Liver (tissue), 9 donors: ENCODE data around the gene PLA2G4B. TPM values are rescaled to one million over a fixed set of nuclear protein-coding genes. Genes with fewer than 3 reads are reported as not detected.

Source experiments
- DNase-seq: peaks from one replicate; pipeline ENCODE4 v3.0.0-alpha.2; 2017; ENCODE audit warnings: low spot score
- H3K27ac ChIP-seq, 2 donors: one replicate each; pipeline ENCODE4 v1.7.0; 2013; ENCODE audit warnings: inconsistent platforms in 2 of 2, low read length in 2 of 2, control low read depth in 1 of 2, low read depth in 1 of 2, mild to moderate bottlenecking in 1 of 2
- H3K27me3 ChIP-seq, 4 donors: one replicate each; pipeline versions ENCODE4 v1.6.1 to v1.7.0; 2013; ENCODE audit warnings: low read length in 3 of 4, inconsistent platforms in 1 of 4, mild to moderate bottlenecking in 1 of 4, moderate library complexity in 1 of 4; ENCODE audit not compliant: control insufficient read depth in 4 of 4, insufficient read depth in 4 of 4
- H3K36me3 ChIP-seq, 4 donors: one replicate each; pipeline versions ENCODE4 v1.6.1 to v1.7.0; 2013; ENCODE audit warnings: low read length in 3 of 4, mild to moderate bottlenecking in 3 of 4, low read depth in 1 of 4, moderate library complexity in 1 of 4; ENCODE audit not compliant: control insufficient read depth in 4 of 4, insufficient read depth in 3 of 4
- H3K4me1 ChIP-seq, 4 donors: one replicate each; pipeline versions ENCODE4 v1.6.1 to v1.7.0; 2013; ENCODE audit warnings: low read length in 3 of 4, mild to moderate bottlenecking in 3 of 4, moderate library complexity in 1 of 4; ENCODE audit not compliant: control insufficient read depth in 4 of 4, insufficient read depth in 4 of 4
- H3K4me3 ChIP-seq, 3 donors: one replicate each; pipeline versions ENCODE4 v1.6.1 to v1.7.0; 2013; ENCODE audit warnings: low read length in 3 of 3, control low read depth in 1 of 3, low read depth in 1 of 3, mild to moderate bottlenecking in 1 of 3
- H3K9ac ChIP-seq, 2 donors: one replicate each; pipeline ENCODE4 v1.7.0; 2013; ENCODE audit warnings: low read length in 2 of 2, mild to moderate bottlenecking in 2 of 2, moderate library complexity in 2 of 2, control low read depth in 1 of 2, low read depth in 1 of 2
- H3K9me3 ChIP-seq, 4 donors: one replicate each; pipeline versions ENCODE4 v1.6.1 to v1.7.0; 2013; ENCODE audit warnings: low read length in 3 of 4; ENCODE audit not compliant: control insufficient read depth in 4 of 4
- ATF3 ChIP-seq: IDR thresholded peaks from 2 replicates; pipeline ENCODE4 v1.6.1; 2016; ENCODE audit warnings: antibody characterized with exemption
- EGR1 ChIP-seq, 2 donors: IDR thresholded peaks; 2 replicates each; pipeline ENCODE4 v1.6.1; 2016 to 2018; ENCODE audit warnings: antibody characterized with exemption in 2 of 2, low read depth in 2 of 2
- FOXA1 ChIP-seq: IDR thresholded peaks from 2 replicates; pipeline ENCODE4 v1.6.1; 2016; ENCODE audit warnings: antibody characterized with exemption
- GABPA ChIP-seq, 2 donors: IDR thresholded peaks in 1 of 2; conservative IDR thresholded peaks in 1 of 2; 2 replicates each; pipeline ENCODE4 v1.6.1; 2016; ENCODE audit warnings: antibody characterized with exemption in 2 of 2, mild to moderate bottlenecking in 1 of 2, moderate library complexity in 1 of 2
- HNF4A ChIP-seq, 2 donors: conservative IDR thresholded peaks; 2 replicates each; pipeline ENCODE4 v1.6.1; 2016; ENCODE audit warnings: antibody characterized with exemption in 2 of 2, mild to moderate bottlenecking in 2 of 2
- HNF4G ChIP-seq: IDR thresholded peaks from 2 replicates; pipeline ENCODE4 v1.6.1; 2016; ENCODE audit warnings: antibody characterized with exemption
- JUND ChIP-seq, 2 donors: IDR thresholded peaks; 2 replicates each; pipeline ENCODE4 v1.6.1; 2016; ENCODE audit warnings: antibody characterized with exemption in 2 of 2
- MAX ChIP-seq: IDR thresholded peaks from 2 replicates; pipeline ENCODE4 v1.6.1; 2016; ENCODE audit warnings: antibody characterized with exemption
- NR2F2 ChIP-seq: IDR thresholded peaks from 2 replicates; pipeline ENCODE4 v1.6.1; 2016; ENCODE audit warnings: antibody characterized with exemption
- RAD21 ChIP-seq, 2 donors: IDR thresholded peaks; 2 replicates each; pipeline ENCODE4 v1.6.1; 2016; ENCODE audit warnings: antibody characterized with exemption in 2 of 2, mild to moderate bottlenecking in 2 of 2
- REST ChIP-seq: IDR thresholded peaks from 2 replicates; pipeline ENCODE4 v1.6.1; 2016; ENCODE audit warnings: antibody characterized with exemption, mild to moderate bottlenecking
- TAF1 ChIP-seq: conservative IDR thresholded peaks from 2 replicates; pipeline ENCODE4 v1.6.1; 2016; ENCODE audit warnings: antibody characterized with exemption, mild to moderate bottlenecking
- YY1 ChIP-seq: IDR thresholded peaks from 2 replicates; pipeline ENCODE4 v1.6.1; 2016; ENCODE audit warnings: antibody characterized with exemption, mild to moderate bottlenecking
- WGBS: extraction: QIAGEN DNeasy Blood & Tissue Kit; methylation state at CpG from one replicate; pipeline ENCODE4 v1.1.7; 2013; 5-methylcytosine and 5-hydroxymethylcytosine counted together
- polyA plus RNA-seq, 2 donors: library from polyadenylated mRNA; stranded (reverse) in 1 of 2; unstranded in 1 of 2; fragments of 200-250 nt in 1 of 2; fragments of >200 nt in 1 of 2; fragmentation: Nextera tagmentation in 1 of 2; extraction: Ambion mirVana in 1 of 2; gene quantifications; one replicate each; pipeline versions ENCODE4 v1.2.1 to v1.2.3, GENCODE V29; 2013 to 2015
- total RNA-seq, 2 donors: library from RNA; depleted of rRNA; stranded (reverse); fragments of >200 nt; gene quantifications; one replicate each; pipeline ENCODE4 v1.2.3, GENCODE V29; 2014
- TF ChIP-seq, protein P1 (sequence below): fragments of 150-350 bp; IDR thresholded peaks from 2 replicates; pipeline ENCODE4 v1.5.1; 2017; ENCODE audit warnings: improper control_type of control experiment, low read depth, low read length; ENCODE audit not compliant: missing input control
- donor health status: healthy.
- donor health status: healthy.
- donor health status: healthy.
- donor health status: healthy.
- donor health status: healthy.

Gene PLA2G4B
- total and polyA plus RNA-seq, 4 donors: 0.33 to 3.6 (median 2.3) TPM

DNA sequence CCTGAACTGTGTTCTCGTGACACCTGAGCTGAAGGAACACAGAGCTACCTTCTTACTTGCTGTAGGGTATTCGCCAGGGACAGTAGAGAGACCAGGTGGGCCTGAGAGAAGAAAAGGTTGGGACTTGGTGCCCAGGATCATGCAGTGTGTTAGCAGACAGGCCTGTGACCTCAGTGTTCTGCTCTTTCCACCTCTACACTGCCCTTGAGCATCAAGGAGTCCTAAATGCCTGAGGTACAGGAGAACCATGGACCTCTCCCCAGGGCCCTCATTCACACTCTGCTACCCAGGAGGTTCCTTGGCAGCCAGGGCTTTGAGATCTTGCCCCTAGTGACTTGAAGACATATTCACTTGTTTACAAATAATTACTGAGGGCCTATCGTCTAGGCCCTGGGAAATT lies 32.9 kb upstream of the PLA2G4B start:
- H3K27me3 ChIP-seq: no peaks in the 10 kb centered on the region
- H3K9me3 ChIP-seq: no peaks in the 10 kb centered on the region
- no peak overlapping the region for H3K27ac ChIP-seq
- no peak overlapping the region for H3K4me3 ChIP-seq
- 93% methylated on average over 3 of the region's 3 CpGs for whole genome bisulfite sequencing
- TF ChIP-seq JUND (IDR thresholded peaks at IDR 0.05) (no peak), HNF4G (no peak), YY1 (no peak), RAD21 (IDR thresholded peaks at IDR 0.05) (no peak)
- no peak overlapping the region for H3K9ac ChIP-seq
- no peak for DNase-seq
- H3K36me3 ChIP-seq: peaks cover 0 to 2% (median 0%) of the 10 kb centered on the region in 4 donors
- H3K4me1 ChIP-seq: no peaks in the 10 kb centered on the region

DNA sequence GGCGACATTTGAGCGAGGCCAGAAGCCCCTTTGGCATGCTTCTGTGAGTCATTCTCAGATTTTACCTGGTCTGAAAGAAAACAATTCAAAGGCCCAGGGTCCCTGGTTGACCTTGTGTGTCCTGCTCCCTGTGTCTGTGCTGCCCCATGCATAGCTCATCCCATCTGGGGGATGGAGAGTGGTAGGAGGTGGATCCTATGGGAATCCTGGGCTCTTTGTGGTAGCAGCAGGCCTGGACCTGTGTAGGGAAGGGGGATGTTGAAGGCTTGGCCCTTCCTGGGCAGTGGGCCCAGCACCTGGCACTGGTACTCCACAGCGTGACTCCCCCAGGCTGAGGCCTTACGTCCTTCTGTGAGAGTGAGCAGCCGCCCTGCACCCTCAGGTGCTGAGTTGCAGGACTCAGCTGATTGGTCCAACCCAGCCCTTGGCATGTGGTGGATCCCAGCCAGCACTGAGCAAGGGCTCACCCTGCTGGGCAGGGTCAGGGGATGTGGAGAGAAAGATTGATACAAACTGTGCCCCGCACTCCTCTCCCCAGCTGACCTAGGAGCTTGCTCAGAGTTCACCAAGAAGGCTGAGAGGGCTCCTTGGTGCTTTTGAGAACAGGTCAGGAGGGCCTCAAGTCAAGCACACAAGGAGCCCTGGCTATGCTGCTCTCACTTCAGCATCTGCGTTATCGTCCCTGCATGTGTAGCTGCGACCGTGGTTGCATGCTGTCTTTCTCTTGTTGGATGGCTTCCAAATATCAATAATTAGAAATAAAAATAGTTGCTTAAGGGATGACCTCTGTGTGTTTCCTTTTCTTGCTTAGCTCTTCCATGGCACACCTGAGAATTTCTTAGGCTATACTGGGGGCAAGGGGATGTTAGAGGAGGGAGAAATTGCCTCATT lies 32.1 kb upstream of the PLA2G4B start:
- H3K27me3 ChIP-seq: no peaks in the 10 kb centered on the region
- H3K4me1 ChIP-seq: no peaks in the 10 kb centered on the region
- 95% methylated on average over 10 of the region's 10 CpGs for WGBS
- no peak overlapping the region for H3K27ac ChIP-seq
- H3K9me3 ChIP-seq: no peaks in the 10 kb centered on the region
- no peak overlapping the region for H3K4me3 ChIP-seq
- H3K36me3 ChIP-seq: no peaks in the 10 kb centered on the region
- no peak for TF ChIP-seq ATF3
- no peak for TF ChIP-seq RAD21 (IDR thresholded peaks at IDR 0.05)
- TF ChIP-seq GABPA (IDR thresholded peaks at IDR 0.05 in 1 of 2, conservative IDR thresholded peaks at IDR 0.05 in 1 of 2): no peak
- no peak for TF ChIP-seq REST
- TF ChIP-seq TAF1: no peak
- TF ChIP-seq MAX: no peak
- no peak for TF ChIP-seq JUND (IDR thresholded peaks at IDR 0.05)
- TF ChIP-seq HNF4G: no peak
- TF ChIP-seq HNF4A (conservative IDR thresholded peaks at IDR 0.05): no peak
- TF ChIP-seq EGR1 (IDR thresholded peaks at IDR 0.05; ENCODE audit: low read depth in 2 of 2): no peak
- no peak for TF ChIP-seq FOXA1
- TF ChIP-seq, protein P1, sequence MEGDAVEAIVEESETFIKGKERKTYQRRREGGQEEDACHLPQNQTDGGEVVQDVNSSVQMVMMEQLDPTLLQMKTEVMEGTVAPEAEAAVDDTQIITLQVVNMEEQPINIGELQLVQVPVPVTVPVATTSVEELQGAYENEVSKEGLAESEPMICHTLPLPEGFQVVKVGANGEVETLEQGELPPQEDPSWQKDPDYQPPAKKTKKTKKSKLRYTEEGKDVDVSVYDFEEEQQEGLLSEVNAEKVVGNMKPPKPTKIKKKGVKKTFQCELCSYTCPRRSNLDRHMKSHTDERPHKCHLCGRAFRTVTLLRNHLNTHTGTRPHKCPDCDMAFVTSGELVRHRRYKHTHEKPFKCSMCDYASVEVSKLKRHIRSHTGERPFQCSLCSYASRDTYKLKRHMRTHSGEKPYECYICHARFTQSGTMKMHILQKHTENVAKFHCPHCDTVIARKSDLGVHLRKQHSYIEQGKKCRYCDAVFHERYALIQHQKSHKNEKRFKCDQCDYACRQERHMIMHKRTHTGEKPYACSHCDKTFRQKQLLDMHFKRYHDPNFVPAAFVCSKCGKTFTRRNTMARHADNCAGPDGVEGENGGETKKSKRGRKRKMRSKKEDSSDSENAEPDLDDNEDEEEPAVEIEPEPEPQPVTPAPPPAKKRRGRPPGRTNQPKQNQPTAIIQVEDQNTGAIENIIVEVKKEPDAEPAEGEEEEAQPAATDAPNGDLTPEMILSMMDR: no peak
- TF ChIP-seq NR2F2: no peak
- DNase-seq: no peak
- H3K9ac ChIP-seq: no peak overlapping the region
